CD14-positive monocyte (primary cell): Measurements from ENCODE around the gene CCDC170. TPM values are rescaled to one million over a fixed set of nuclear protein-coding genes. Genes with fewer than 3 reads are reported as not detected.

Experiments used
- DNase-seq, 3 donors: peaks; one replicate each; pipeline ENCODE4 v3.0.0-alpha.2; 2011 to 2022
- H2AFZ ChIP-seq: 2 replicates; pipeline ENCODE4 v1.6.0; 2012; ENCODE audit warnings: mild to moderate bottlenecking, low read depth, low read length, inconsistent platforms; ENCODE audit not compliant: insufficient read depth, poor library complexity, severe bottlenecking
- H3K27ac ChIP-seq, 2 donors: 1 replicate in 1 of 2; 2 replicates in 1 of 2; pipeline ENCODE4 v1.5.1; 2012 to 2013; ENCODE audit warnings: low read length in 2 of 2, control low read depth in 1 of 2, inconsistent platforms in 1 of 2, low read depth in 1 of 2, mild to moderate bottlenecking in 1 of 2
- H3K27me3 ChIP-seq, 2 donors: one replicate each; pipeline versions ENCODE4 v1.6.0 to v1.6.1; 2011 to 2013; ENCODE audit warnings: low read length in 2 of 2; ENCODE audit not compliant: control insufficient read depth in 2 of 2, insufficient read depth in 2 of 2
- H3K36me3 ChIP-seq, 2 donors: replicated peaks in 1 of 2; 1 replicate in 1 of 2; 2 replicates in 1 of 2; pipeline versions ENCODE4 v1.5.1 to v1.6.1; 2012 to 2013; ENCODE audit warnings: low read length in 2 of 2, control low read depth in 1 of 2, inconsistent platforms in 1 of 2, mild to moderate bottlenecking in 1 of 2; ENCODE audit not compliant: insufficient read depth in 2 of 2, control insufficient read depth in 1 of 2
- H3K4me1 ChIP-seq, 2 donors: 1 replicate in 1 of 2; 2 replicates in 1 of 2; pipeline versions ENCODE4 v1.5.1 to v1.6.1; 2012 to 2013; ENCODE audit warnings: low read length in 2 of 2, control low read depth in 1 of 2, inconsistent platforms in 1 of 2, mild to moderate bottlenecking in 1 of 2, moderate library complexity in 1 of 2; ENCODE audit not compliant: insufficient read depth in 2 of 2, control insufficient read depth in 1 of 2
- H3K4me2 ChIP-seq: replicated peaks from 2 replicates; pipeline ENCODE3; 2012; ENCODE audit warnings: low read length, moderate library complexity, mild to moderate bottlenecking; ENCODE audit not compliant: poor library complexity, severe bottlenecking; ENCODE audit errors: extremely low read depth
- H3K4me3 ChIP-seq, 3 experiments: fragments of 200-600 bp in 1 of 3; sonication (generic) in 1 of 3; replicated peaks in 1 of 3; 1 replicate in 2 of 3; 2 replicates in 1 of 3; pipeline ENCODE4 v1.5.1; 2011 to 2013; ENCODE audit warnings: low read length in 3 of 3, mild to moderate bottlenecking in 3 of 3, control low read depth in 2 of 3, low read depth in 2 of 3, inconsistent platforms in 1 of 3, moderate library complexity in 1 of 3
- H3K79me2 ChIP-seq: 2 replicates; pipeline ENCODE4 v1.6.0; 2012; ENCODE audit warnings: mild to moderate bottlenecking, control low read depth, inconsistent platforms, low read length, moderate library complexity; ENCODE audit not compliant: insufficient read depth
- H3K9ac ChIP-seq: 2 replicates; pipeline ENCODE4 v1.6.0; 2017; ENCODE audit warnings: low read length, mild to moderate bottlenecking; ENCODE audit not compliant: insufficient read depth, poor library complexity, severe bottlenecking
- H3K9me3 ChIP-seq, 2 donors: replicated peaks in 1 of 2; 1 replicate in 1 of 2; 2 replicates in 1 of 2; pipeline versions ENCODE4 v1.5.1 to v1.6.1; 2012 to 2013; ENCODE audit warnings: low read length in 2 of 2, control low read depth in 1 of 2; ENCODE audit not compliant: control insufficient read depth in 1 of 2, insufficient read depth in 1 of 2
- H4K20me1 ChIP-seq: 2 replicates; pipeline ENCODE4 v1.6.0; 2012; ENCODE audit warnings: mild to moderate bottlenecking, low read length, control low read depth, moderate library complexity; ENCODE audit not compliant: insufficient read depth
- H3K27ac Mint-ChIP-seq, 7 donors: one replicate each; pipeline ENCODE4 v1.8.0; 2020; ENCODE audit warnings: mild to moderate bottlenecking in 7 of 7, mixed read lengths in 7 of 7, moderate library complexity in 6 of 7, inconsistent platforms in 2 of 7
- H3K27me3 Mint-ChIP-seq, 3 donors: one replicate each; pipeline ENCODE4 v1.8.0; 2021 to 2022; ENCODE audit warnings: low read depth in 3 of 3, mild to moderate bottlenecking in 3 of 3, mixed read lengths in 3 of 3, moderate library complexity in 3 of 3, inconsistent platforms in 1 of 3
- H3K36me3 Mint-ChIP-seq, 2 donors: one replicate each; pipeline ENCODE4 v1.8.0; 2020; ENCODE audit warnings: mixed read lengths in 2 of 2, inconsistent platforms in 1 of 2, mild to moderate bottlenecking in 1 of 2
- H3K4me1 Mint-ChIP-seq: one replicate; pipeline ENCODE4 v1.8.0; 2020; ENCODE audit warnings: mild to moderate bottlenecking, mixed read lengths
- H3K4me3 Mint-ChIP-seq, 2 donors: one replicate each; pipeline ENCODE4 v1.8.0; 2020; ENCODE audit warnings: mild to moderate bottlenecking in 2 of 2, mixed read lengths in 2 of 2, moderate library complexity in 1 of 2
- H3K9me3 Mint-ChIP-seq, 7 donors: one replicate each; pipeline ENCODE4 v1.8.0; 2020 to 2022; ENCODE audit warnings: mixed read lengths in 7 of 7, mild to moderate bottlenecking in 6 of 7, moderate library complexity in 6 of 7, inconsistent platforms in 2 of 7
- WGBS: methylation state at CpG from one replicate; pipeline ENCODE4 v1.1.5; 2013; ENCODE audit warnings: missing lambda C conversion rate; ENCODE audit not compliant: insufficient coverage; 5-methylcytosine and 5-hydroxymethylcytosine counted together
- intact Hi-C, 2 donors: fragments of 100-400 bp; cut with micrococcal nuclease; formaldehyde crosslinking; loops; one replicate each; pipeline versions ENCODE4 v1.15.0 to v1.15.1; 2023
- polyA plus RNA-seq, 3 donors: library from polyadenylated mRNA; depleted of rRNA in 1 of 3; unstranded in 2 of 3; stranded (reverse) in 1 of 3; fragments of 300-500 nt in 2 of 3; fragments of >200 nt in 1 of 3; fragmentation: Illumina TruSeq in 2 of 3; gene quantifications; 1 replicate in 2 of 3; 2 replicates in 1 of 3; pipeline ENCODE4 v1.2.3, GENCODE V29; 2012 to 2021
- TF ChIP-seq, protein P1 (sequence below): fragments of 200-600 bp; IDR thresholded peaks from one replicate; pipeline ENCODE4 v1.8.0; 2022; ENCODE audit warnings: antibody characterized with exemption, mild to moderate bottlenecking

CCDC170 gene
- polyA plus RNA-seq, 3 donors = 4.2 to 7.0 (median 6.3) TPM

DNA sequence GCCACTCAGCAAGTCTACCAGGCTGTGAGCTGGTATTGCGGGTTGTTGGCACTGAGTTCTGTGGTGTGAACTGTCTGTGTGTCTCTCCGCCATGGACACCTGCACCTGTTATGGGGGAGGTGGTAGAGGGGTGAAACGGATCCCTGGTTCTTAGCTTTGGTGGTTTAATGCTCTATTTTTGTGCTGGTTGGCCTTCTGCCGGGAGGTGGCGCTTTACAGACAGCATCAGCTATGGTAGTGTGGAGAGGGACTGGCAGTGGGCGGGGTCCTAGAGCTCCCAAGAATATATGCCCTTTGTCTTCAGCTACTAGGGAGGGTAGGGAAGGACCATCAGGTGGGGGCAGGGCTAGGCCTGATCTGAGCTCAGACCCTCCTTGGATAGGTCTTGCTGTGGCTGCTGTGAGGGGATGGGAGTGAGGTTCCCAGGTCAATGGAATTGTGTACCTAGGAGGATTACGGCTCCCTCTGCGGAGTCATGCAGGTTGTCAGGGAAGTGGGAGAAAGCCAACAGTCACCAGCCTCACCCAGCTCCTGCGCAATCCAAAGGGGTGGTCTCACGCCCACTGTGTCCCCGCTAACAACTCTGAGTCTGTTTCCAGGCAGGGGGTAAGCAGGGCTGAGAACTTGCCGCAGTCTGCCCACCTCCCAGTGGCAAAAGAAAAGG is 154.3 kb downstream of the CCDC170 start:
- intact Hi-C loops = no loop called here
- TF ChIP-seq, protein P1, sequence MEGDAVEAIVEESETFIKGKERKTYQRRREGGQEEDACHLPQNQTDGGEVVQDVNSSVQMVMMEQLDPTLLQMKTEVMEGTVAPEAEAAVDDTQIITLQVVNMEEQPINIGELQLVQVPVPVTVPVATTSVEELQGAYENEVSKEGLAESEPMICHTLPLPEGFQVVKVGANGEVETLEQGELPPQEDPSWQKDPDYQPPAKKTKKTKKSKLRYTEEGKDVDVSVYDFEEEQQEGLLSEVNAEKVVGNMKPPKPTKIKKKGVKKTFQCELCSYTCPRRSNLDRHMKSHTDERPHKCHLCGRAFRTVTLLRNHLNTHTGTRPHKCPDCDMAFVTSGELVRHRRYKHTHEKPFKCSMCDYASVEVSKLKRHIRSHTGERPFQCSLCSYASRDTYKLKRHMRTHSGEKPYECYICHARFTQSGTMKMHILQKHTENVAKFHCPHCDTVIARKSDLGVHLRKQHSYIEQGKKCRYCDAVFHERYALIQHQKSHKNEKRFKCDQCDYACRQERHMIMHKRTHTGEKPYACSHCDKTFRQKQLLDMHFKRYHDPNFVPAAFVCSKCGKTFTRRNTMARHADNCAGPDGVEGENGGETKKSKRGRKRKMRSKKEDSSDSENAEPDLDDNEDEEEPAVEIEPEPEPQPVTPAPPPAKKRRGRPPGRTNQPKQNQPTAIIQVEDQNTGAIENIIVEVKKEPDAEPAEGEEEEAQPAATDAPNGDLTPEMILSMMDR = no peak
- Mint-ChIP-seq H3K36me3 (no peaks in the 10 kb centered on the region), H3K27me3 (peaks cover 2 to 5% (median 3%) of the 10 kb centered on the region in 3 donors), H3K27ac (peak overlapping the region in 1 of 7 donors; percentile 19), H3K4me3 (no peak overlapping the region), H3K4me1 (no peaks in the 10 kb centered on the region), H3K9me3 (peaks cover 8 to 18% (median 13%) of the 10 kb centered on the region in 7 donors)
- no peak overlapping the region for H3K9ac ChIP-seq
- H3K4me3 ChIP-seq = no peak overlapping the region
- no peaks in the 10 kb centered on the region for H3K4me1 ChIP-seq
- 94% methylated on average over 11 of the region's 12 CpGs for WGBS
- H2AFZ ChIP-seq = no peak overlapping the region
- DNase-seq = no peak
- H3K36me3 ChIP-seq = no peaks in the 10 kb centered on the region
- no peaks in the 10 kb centered on the region for H3K79me2 ChIP-seq
- H3K9me3 ChIP-seq = peaks cover 0 to 10% of the 10 kb centered on the region in 2 donors
- H3K27ac ChIP-seq = no peak overlapping the region
- no peak overlapping the region for H3K4me2 ChIP-seq
- H3K27me3 ChIP-seq = no peaks in the 10 kb centered on the region
- H4K20me1 ChIP-seq = no peaks in the 10 kb centered on the region

DNA sequence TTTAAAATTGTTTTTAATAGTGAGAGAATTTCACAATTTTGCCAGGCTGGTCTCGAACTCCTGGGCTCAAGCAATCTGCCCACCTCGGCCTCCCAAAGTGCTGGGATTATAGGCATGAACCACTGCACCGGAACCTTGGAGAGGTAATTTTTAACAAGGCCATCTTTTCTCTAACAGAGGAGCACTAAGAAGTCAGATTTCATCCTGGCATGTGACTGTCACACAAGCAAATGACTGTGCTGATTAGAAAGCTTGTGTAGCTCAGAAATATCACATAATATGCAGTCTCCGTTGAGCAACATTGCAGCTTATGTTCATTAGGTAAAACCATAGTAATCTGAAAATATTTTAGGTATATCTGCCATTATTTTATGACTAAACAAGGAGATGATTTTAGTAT is 156.0 kb downstream of the CCDC170 start:
- H3K9ac ChIP-seq = no peak overlapping the region
- Mint-ChIP-seq H3K36me3 (no peaks in the 10 kb centered on the region), H3K27ac (peak overlapping the region in 1 of 7 donors; percentile 13), H3K27me3 (peaks cover 3 to 5% (median 5%) of the 10 kb centered on the region in 3 donors), H3K4me1 (no peaks in the 10 kb centered on the region), H3K9me3 (peaks cover 9 to 22% (median 20%) of the 10 kb centered on the region in 7 donors), H3K4me3 (no peak overlapping the region)
- H4K20me1 ChIP-seq = no peaks in the 10 kb centered on the region
- no peaks in the 10 kb centered on the region for H3K4me1 ChIP-seq
- H2AFZ ChIP-seq = no peak overlapping the region
- H3K4me3 ChIP-seq = no peak overlapping the region
- TF ChIP-seq, protein P1 = no peak
- H3K27me3 ChIP-seq = no peaks in the 10 kb centered on the region
- H3K9me3 ChIP-seq = peaks cover 0 to 16% of the 10 kb centered on the region in 2 donors
- H3K79me2 ChIP-seq = no peaks in the 10 kb centered on the region
- no peaks in the 10 kb centered on the region for H3K36me3 ChIP-seq
- no peak for DNase-seq
- WGBS = 100% methylated on average over 2 of the region's 4 CpGs
- intact Hi-C loops = no loop called here
- no peak overlapping the region for H3K27ac ChIP-seq
- H3K4me2 ChIP-seq = no peak overlapping the region
